Thymus (tissue), 11 donors: Measurements from ENCODE around the gene CALHM5. TPM values are rescaled to one million over a fixed set of nuclear protein-coding genes. Genes with fewer than 3 reads are reported as not detected.

ENCODE experiments used
- DNase-seq, 9 donors: peaks; one replicate each; pipeline ENCODE4 v3.0.0-alpha.2; 2013; ENCODE audit warnings: low spot score in 9 of 9, low read depth in 6 of 9, missing footprints in 1 of 9
- H3K27ac ChIP-seq, 2 donors: one replicate each; pipeline ENCODE4 v1.5.1; 2013; ENCODE audit warnings: control low read depth in 1 of 2, low read depth in 1 of 2, low read length in 1 of 2, mild to moderate bottlenecking in 1 of 2, moderate library complexity in 1 of 2
- H3K27me3 ChIP-seq, 2 donors: one replicate each; pipeline ENCODE4 v1.5.1; 2013; ENCODE audit warnings: low read length in 1 of 2; ENCODE audit not compliant: control insufficient read depth in 2 of 2, insufficient read depth in 1 of 2
- H3K36me3 ChIP-seq, 2 donors: one replicate each; pipeline ENCODE4 v1.5.1; 2013; ENCODE audit warnings: low read length in 1 of 2, mild to moderate bottlenecking in 1 of 2, moderate library complexity in 1 of 2; ENCODE audit not compliant: control insufficient read depth in 2 of 2, insufficient read depth in 2 of 2
- H3K4me1 ChIP-seq, 2 donors: one replicate each; pipeline ENCODE4 v1.5.1; 2013; ENCODE audit warnings: low read length in 2 of 2; ENCODE audit not compliant: control insufficient read depth in 2 of 2, insufficient read depth in 2 of 2
- H3K4me3 ChIP-seq, 2 donors: one replicate each; pipeline ENCODE4 v1.5.1; 2013; ENCODE audit warnings: low read length in 2 of 2, control low read depth in 1 of 2, mild to moderate bottlenecking in 1 of 2
- H3K9me3 ChIP-seq, 2 donors: one replicate each; pipeline ENCODE4 v1.5.1; 2013; ENCODE audit warnings: low read length in 1 of 2, mild to moderate bottlenecking in 1 of 2; ENCODE audit not compliant: control insufficient read depth in 2 of 2, insufficient read depth in 1 of 2
- WGBS: extraction: QIAGEN DNeasy Blood & Tissue Kit; methylation state at CpG from one replicate; pipeline ENCODE4 v1.1.7; 2013; 5-methylcytosine and 5-hydroxymethylcytosine counted together
- polyA plus RNA-seq: library from polyadenylated mRNA; stranded (reverse); fragments of 200-250 nt; gene quantifications from one replicate; pipeline ENCODE4 v1.2.3, GENCODE V29; 2013
- total RNA-seq: library from RNA; stranded (reverse); fragments of 120-200 nt; gene quantifications from one replicate; pipeline ENCODE4 v1.2.4, GENCODE V29; 2013
- donor health status: healthy.

CALHM5 gene
- total and polyA plus RNA-seq, 2 donors: 0.33 to 0.62 TPM

GRCh38 chr6:116518621-116519368 is 7.4 kb downstream of the CALHM5 start:
- no peaks in the 10 kb centered on the region for H3K27me3 ChIP-seq
- H3K4me1 ChIP-seq: no peaks in the 10 kb centered on the region
- no peak overlapping the region for H3K4me3 ChIP-seq
- H3K9me3 ChIP-seq: no peaks in the 10 kb centered on the region
- WGBS: 92% methylated on average over 4 of the region's 4 CpGs
- DNase-seq: no peak
- H3K27ac ChIP-seq: no peak overlapping the region
- H3K36me3 ChIP-seq: no peaks in the 10 kb centered on the region

DNA sequence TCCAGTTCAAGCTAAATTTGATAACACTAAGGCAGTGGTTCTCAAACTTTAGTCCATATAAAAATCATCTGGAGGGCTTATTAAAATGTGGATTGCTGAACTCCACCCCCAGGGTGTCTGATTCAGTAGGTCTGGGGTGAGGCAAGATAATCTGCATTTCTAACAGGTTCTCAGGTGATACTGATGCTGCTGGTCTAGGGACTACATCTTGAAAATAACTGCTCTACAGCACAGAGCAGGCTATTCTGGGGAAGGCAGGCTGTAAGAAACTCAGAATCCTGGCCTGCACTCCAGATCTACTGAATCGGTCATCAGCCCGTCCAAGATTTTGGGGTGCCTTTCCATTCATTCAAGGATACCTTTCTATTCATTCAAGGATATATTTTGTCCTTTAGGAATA is 11.5 kb downstream of the CALHM5 start:
- H3K4me1 ChIP-seq: no peaks in the 10 kb centered on the region
- 96% methylated on average over 2 of the region's 2 CpGs for WGBS
- H3K27ac ChIP-seq: no peak overlapping the region
- H3K36me3 ChIP-seq: no peaks in the 10 kb centered on the region
- DNase-seq: no peak
- H3K9me3 ChIP-seq: no peaks in the 10 kb centered on the region
- no peak overlapping the region for H3K4me3 ChIP-seq
- H3K27me3 ChIP-seq: no peaks in the 10 kb centered on the region

GRCh38 chr6:116524236-116524635 is 12.8 kb downstream of the CALHM5 start:
- 98% methylated on average over 2 of the region's 2 CpGs for WGBS

GRCh38 chr6:116528133-116528532 is 16.7 kb downstream of the CALHM5 start:
- no peak overlapping the region for H3K27ac ChIP-seq
- no peak overlapping the region for H3K4me3 ChIP-seq
- H3K4me1 ChIP-seq: no peaks in the 10 kb centered on the region
- no peaks in the 10 kb centered on the region for H3K9me3 ChIP-seq
- no peaks in the 10 kb centered on the region for H3K36me3 ChIP-seq
- no peak for DNase-seq
- 99% methylated on average over 1 of the region's 1 CpG for WGBS
- H3K27me3 ChIP-seq: no peaks in the 10 kb centered on the region

More at GRCh38 chr6:116524236-116524635, 12.8 kb downstream of the CALHM5 start:
- no peaks in the 10 kb centered on the region for H3K27me3 ChIP-seq
- DNase-seq: no peak
- no peaks in the 10 kb centered on the region for H3K9me3 ChIP-seq
- H3K4me3 ChIP-seq: no peak overlapping the region
- no peak overlapping the region for H3K27ac ChIP-seq
- H3K4me1 ChIP-seq: no peaks in the 10 kb centered on the region
- H3K36me3 ChIP-seq: no peaks in the 10 kb centered on the region

DNA sequence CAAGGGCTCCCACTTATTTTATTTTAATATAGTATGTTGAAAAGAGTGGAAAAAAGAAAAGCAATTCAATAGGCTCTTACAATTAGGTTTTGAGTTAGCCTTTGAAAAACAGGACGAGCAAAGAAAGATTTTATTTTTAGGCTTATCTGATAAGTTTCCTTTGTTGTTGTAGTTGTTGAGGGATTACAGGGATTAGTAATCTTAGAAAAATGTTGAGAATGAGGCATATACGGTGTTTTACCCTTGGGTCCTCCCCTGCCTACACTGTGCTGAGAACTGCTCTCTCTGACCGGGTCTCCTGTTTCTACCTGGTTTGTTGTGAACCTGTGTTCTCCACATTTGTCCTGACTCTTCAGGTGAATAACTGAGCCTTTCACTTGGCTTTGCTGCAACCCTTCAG is 17.3 kb downstream of the CALHM5 start:
- no peak overlapping the region for H3K27ac ChIP-seq
- no peak for DNase-seq
- H3K4me1 ChIP-seq: no peaks in the 10 kb centered on the region
- no peak overlapping the region for H3K4me3 ChIP-seq
- H3K27me3 ChIP-seq: no peaks in the 10 kb centered on the region
- WGBS: 74% methylated on average over 3 of the region's 3 CpGs
- no peaks in the 10 kb centered on the region for H3K36me3 ChIP-seq
- H3K9me3 ChIP-seq: no peaks in the 10 kb centered on the region

GRCh38 chr6:116529466-116530290 is 18.2 kb downstream of the CALHM5 start:
- Histone ChIP-seq H3K9me3 (no peaks in the 10 kb centered on the region), H3K4me1 (no peaks in the 10 kb centered on the region), H3K27me3 (no peaks in the 10 kb centered on the region), H3K4me3 (no peak overlapping the region), H3K27ac (no peak overlapping the region), H3K36me3 (no peaks in the 10 kb centered on the region)
- 80% methylated on average over 3 of the region's 3 CpGs for WGBS
- no peak for DNase-seq

- no peak for DNase-seq
- H3K9me3 ChIP-seq: no peaks in the 10 kb centered on the region
- WGBS: 97% methylated on average over 2 of the region's 2 CpGs
- H3K36me3 ChIP-seq: no peaks in the 10 kb centered on the region
- no peak overlapping the region for H3K27ac ChIP-seq
- H3K4me1 ChIP-seq: no peaks in the 10 kb centered on the region
- H3K4me3 ChIP-seq: no peak overlapping the region
- no peaks in the 10 kb centered on the region for H3K27me3 ChIP-seq
Observed at GRCh38 chr6:116530436-116530835, 19.0 kb downstream of the CALHM5 start.

GRCh38 chr6:116531675-116532570 is 20.5 kb downstream of the CALHM5 start:
- WGBS: 92% methylated on average over 12 of the region's 12 CpGs
- no peaks in the 10 kb centered on the region for H3K9me3 ChIP-seq
- no peak overlapping the region for H3K4me3 ChIP-seq
- H3K27me3 ChIP-seq: no peaks in the 10 kb centered on the region
- no peaks in the 10 kb centered on the region for H3K36me3 ChIP-seq
- no peak overlapping the region for H3K27ac ChIP-seq
- peak in 8 of 9 donors; percentile 42 to 78 (median 50) for DNase-seq
- H3K4me1 ChIP-seq: no peaks in the 10 kb centered on the region
